DLD1 (cell line): ENCODE data around the gene MORN1.
"Not testable (repeated sequence)": the region's sequence is repeated elsewhere in the genome, so short reads cannot be mapped to it uniquely, and the experiment has no call there.

Source experiments
- in situ Hi-C: cut with HindIII; loops from 2 replicates; pipeline ENCODE4 v1.10.0; 2017; ENCODE audit warnings: low sequenced_read_pairs

The MORN1 gene

GRCh38 chr1:2327841-2328240, 63.5 kb downstream of the MORN1 start:
- in situ Hi-C loops, result no loop called here

- in situ Hi-C loops, result not testable (repeated sequence)
Observed at GRCh38 chr1:2327162-2327561, 64.2 kb downstream of the MORN1 start.

GRCh38 chr1:2326524-2326923, 64.8 kb downstream of the MORN1 start:
- in situ Hi-C loops, result no loop called here

- in situ Hi-C loops, result no loop called here
Observed at GRCh38 chr1:2324553-2325366, 66.6 kb downstream of the MORN1 start.

GRCh38 chr1:2323451-2323974, 67.8 kb downstream of the MORN1 start:
- in situ Hi-C loops, result no loop called here

GRCh38 chr1:2322581-2323211, 68.7 kb downstream of the MORN1 start:
- in situ Hi-C loops, result no loop called here

- in situ Hi-C loops, result no loop called here
Observed at GRCh38 chr1:2322065-2322571, 69.2 kb downstream of the MORN1 start.

- in situ Hi-C loops, result no loop called here
Observed at GRCh38 chr1:2320760-2321667, 70.3 kb downstream of the MORN1 start.

- in situ Hi-C loops, result no loop called here
Observed at GRCh38 chr1:2320006-2320405, 71.3 kb downstream of the MORN1 start.

- in situ Hi-C loops, result no loop called here
Observed at GRCh38 chr1:2319291-2319690, 72.1 kb downstream of the MORN1 start.

GRCh38 chr1:2318314-2319278, 72.8 kb downstream of the MORN1 start:
- in situ Hi-C loops, result no loop called here

- in situ Hi-C loops, result no loop called here
Observed at GRCh38 chr1:2317230-2318065, 73.9 kb downstream of the MORN1 start.

- in situ Hi-C loops, result no loop called here
Observed at GRCh38 chr1:2316451-2316961, 74.8 kb downstream of the MORN1 start.

GRCh38 chr1:2315674-2316450, 75.5 kb downstream of the MORN1 start:
- in situ Hi-C loops, result no loop called here

- in situ Hi-C loops, result no loop called here
Observed at GRCh38 chr1:2314803-2315673, 76.3 kb downstream of the MORN1 start.

- in situ Hi-C loops, result no loop called here
Observed at GRCh38 chr1:2314273-2314802, 77.0 kb downstream of the MORN1 start.
